Measurements from ENCODE around the gene CMIP.

The CMIP gene

GRCh38 chr16:81699596-81699995 is 255.0 kb downstream of the CMIP start:
- TF ChIP-seq, protein P1, sequence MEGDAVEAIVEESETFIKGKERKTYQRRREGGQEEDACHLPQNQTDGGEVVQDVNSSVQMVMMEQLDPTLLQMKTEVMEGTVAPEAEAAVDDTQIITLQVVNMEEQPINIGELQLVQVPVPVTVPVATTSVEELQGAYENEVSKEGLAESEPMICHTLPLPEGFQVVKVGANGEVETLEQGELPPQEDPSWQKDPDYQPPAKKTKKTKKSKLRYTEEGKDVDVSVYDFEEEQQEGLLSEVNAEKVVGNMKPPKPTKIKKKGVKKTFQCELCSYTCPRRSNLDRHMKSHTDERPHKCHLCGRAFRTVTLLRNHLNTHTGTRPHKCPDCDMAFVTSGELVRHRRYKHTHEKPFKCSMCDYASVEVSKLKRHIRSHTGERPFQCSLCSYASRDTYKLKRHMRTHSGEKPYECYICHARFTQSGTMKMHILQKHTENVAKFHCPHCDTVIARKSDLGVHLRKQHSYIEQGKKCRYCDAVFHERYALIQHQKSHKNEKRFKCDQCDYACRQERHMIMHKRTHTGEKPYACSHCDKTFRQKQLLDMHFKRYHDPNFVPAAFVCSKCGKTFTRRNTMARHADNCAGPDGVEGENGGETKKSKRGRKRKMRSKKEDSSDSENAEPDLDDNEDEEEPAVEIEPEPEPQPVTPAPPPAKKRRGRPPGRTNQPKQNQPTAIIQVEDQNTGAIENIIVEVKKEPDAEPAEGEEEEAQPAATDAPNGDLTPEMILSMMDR (IDR thresholded peaks at IDR 0.05), result no peak

GRCh38 chr16:81700071-81700779 is 255.6 kb downstream of the CMIP start:
- TF ChIP-seq, protein P1 (IDR thresholded peaks at IDR 0.05), result no peak

- TF ChIP-seq, protein P1 (IDR thresholded peaks at IDR 0.05), result no peak
These were observed 256.2 kb downstream of the CMIP start for GRCh38 chr16:81700780-81701165.

DNA sequence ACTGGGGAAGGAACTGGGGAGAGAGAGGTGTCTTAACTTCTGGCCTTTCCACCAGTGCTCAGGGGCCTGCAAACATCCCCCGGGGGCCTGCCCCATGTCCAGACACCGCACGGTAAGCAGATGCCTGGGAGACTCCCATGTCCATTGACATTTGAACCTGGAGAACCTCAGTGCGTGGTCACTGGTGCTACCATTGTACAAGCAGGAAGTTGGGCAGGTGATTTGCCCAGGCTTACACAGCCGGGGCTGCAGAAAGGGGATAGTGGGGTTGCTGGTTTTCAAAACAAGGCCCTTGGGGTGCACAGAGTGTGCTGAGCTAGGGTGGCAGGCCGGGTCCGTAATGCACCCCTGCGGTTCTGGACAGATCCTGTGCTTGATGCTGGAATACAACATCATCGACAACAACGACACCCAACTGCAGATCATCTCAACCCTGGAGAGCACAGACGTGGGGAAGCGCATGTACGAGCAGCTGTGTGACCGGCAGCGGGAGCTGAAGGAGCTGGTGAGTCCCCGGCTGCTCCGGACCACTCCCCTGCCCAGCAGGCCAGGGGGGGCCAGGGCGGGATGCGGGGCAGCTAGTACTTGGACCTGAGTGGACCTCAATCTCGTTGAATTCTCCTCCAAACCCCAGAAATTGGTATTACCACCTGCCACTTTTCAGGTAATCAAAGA is 256.8 kb downstream of the CMIP start:
- TF ChIP-seq, protein P1 (IDR thresholded peaks at IDR 0.05), result no peak

DNA sequence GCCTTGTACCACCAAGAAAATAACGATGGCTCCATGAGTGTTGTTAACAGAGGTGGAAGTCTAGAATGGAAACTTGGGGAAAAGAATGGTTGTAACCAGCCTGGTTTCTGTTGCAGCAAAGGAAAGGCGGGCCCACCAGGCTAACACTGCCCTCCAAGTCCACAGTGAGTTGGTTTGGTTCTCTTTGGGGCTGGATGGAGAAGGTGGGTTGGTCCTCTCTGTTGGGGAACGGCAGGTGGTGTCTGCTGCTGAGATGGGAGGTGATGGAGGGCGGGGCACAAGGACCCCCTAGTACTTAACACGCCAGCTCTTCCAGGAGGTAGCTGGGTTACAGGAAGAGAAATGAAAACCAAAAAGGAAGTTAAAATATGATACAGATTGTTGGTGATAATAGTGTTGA is 257.9 kb downstream of the CMIP start:
- TF ChIP-seq, protein P1 (IDR thresholded peaks at IDR 0.05), result no peak

- TF ChIP-seq, protein P1 (IDR thresholded peaks at IDR 0.05), result no peak
These were observed 258.9 kb downstream of the CMIP start for GRCh38 chr16:81703177-81704155.

DNA sequence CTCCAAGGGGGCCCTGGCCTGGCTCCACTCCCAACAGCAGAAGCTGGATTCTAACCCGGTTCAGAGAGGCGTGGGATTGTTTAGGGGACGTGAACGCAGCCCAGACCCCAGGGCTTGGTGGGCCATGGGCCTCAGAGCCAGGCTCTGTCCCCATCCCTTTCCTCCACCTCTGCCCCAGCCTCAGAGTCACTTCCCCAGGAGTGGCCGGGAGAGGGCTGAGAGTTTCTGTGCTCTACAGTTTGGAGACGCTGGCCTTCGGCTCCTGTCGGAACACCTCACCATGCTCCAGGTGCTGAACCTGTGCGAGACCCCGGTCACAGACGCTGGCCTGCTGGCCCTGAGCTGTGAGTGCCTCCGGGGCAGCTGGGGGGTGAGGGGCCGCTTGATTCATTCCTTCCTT is 260.7 kb downstream of the CMIP start:
- TF ChIP-seq, protein P1 (IDR thresholded peaks at IDR 0.05), result no peak

Data from LNCAP (cell line).